Astrocyte of the spinal cord (primary cell): ENCODE results near the gene KLF11.

Experiments
- DNase-seq: peaks from one replicate; pipeline ENCODE4 v3.0.0; 2011; ENCODE audit warnings: low read depth, low spot score
- H3K4me3 ChIP-seq: 2 replicates; pipeline ENCODE4 v1.5.1; 2011; ENCODE audit warnings: low read depth, mild to moderate bottlenecking, low read length, moderate library complexity
- CTCF ChIP-seq: IDR thresholded peaks from 2 replicates; pipeline ENCODE4 v1.5.1; 2012; ENCODE audit warnings: low read depth, mild to moderate bottlenecking, low read length, inconsistent platforms
- in situ Hi-C: cut with HindIII; loops from 2 replicates; pipeline ENCODE4 v1.10.0; 2017; ENCODE audit warnings: low sequenced_read_pairs

The KLF11 gene

GRCh38 chr2:10045561-10046355 is 2.4 kb downstream of the KLF11 start:
- DNase-seq = no peak
- no peak for TF ChIP-seq CTCF
- in situ Hi-C loops = loop anchor here (25.0 kb wide), 1 partner anchor 233 kb away; no protein-coding TSS in a partner anchor
- no peak overlapping the region for H3K4me3 ChIP-seq

GRCh38 chr2:10046931-10047330 is 3.6 kb downstream of the KLF11 start:
- in situ Hi-C loops = loop anchor here (25.0 kb wide), 1 partner anchor 235 kb away; no protein-coding TSS in a partner anchor
- TF ChIP-seq CTCF = no peak
- no peak for DNase-seq
- H3K4me3 ChIP-seq = no peak overlapping the region

- DNase-seq = no peak
- no peak for TF ChIP-seq CTCF
- H3K4me3 ChIP-seq = no peak overlapping the region
- in situ Hi-C loops = loop anchor here (25.0 kb wide), 1 partner anchor 236 kb away; no protein-coding TSS in a partner anchor
Observed at GRCh38 chr2:10047616-10048500, 4.5 kb downstream of the KLF11 start.

- DNase-seq = peak; percentile 55
Observed at GRCh38 chr2:10048501-10049171, 5.3 kb downstream of the KLF11 start.

GRCh38 chr2:10052216-10052615 is 8.9 kb downstream of the KLF11 start:
- in situ Hi-C loops = no loop called here
- DNase-seq = no peak
- TF ChIP-seq CTCF = no peak
- H3K4me3 ChIP-seq = no peak overlapping the region

More at GRCh38 chr2:10048501-10049171, 5.3 kb downstream of the KLF11 start:
- in situ Hi-C loops = loop anchor here (25.0 kb wide), 1 partner anchor 236 kb away; no protein-coding TSS in a partner anchor
- peak; percentile 51 for TF ChIP-seq CTCF
- H3K4me3 ChIP-seq = no peak overlapping the region

- no peak for TF ChIP-seq CTCF
- DNase-seq = no peak
- in situ Hi-C loops = no loop called here
- H3K4me3 ChIP-seq = no peak overlapping the region
Observed at GRCh38 chr2:10053351-10053750, 10.0 kb downstream of the KLF11 start.
